Measurements from ENCODE around the gene SLC12A8.

GRCh38 chr3:125072301-125072700, 140.2 kb downstream of the SLC12A8 start:
- TF ChIP-seq, protein P1, sequence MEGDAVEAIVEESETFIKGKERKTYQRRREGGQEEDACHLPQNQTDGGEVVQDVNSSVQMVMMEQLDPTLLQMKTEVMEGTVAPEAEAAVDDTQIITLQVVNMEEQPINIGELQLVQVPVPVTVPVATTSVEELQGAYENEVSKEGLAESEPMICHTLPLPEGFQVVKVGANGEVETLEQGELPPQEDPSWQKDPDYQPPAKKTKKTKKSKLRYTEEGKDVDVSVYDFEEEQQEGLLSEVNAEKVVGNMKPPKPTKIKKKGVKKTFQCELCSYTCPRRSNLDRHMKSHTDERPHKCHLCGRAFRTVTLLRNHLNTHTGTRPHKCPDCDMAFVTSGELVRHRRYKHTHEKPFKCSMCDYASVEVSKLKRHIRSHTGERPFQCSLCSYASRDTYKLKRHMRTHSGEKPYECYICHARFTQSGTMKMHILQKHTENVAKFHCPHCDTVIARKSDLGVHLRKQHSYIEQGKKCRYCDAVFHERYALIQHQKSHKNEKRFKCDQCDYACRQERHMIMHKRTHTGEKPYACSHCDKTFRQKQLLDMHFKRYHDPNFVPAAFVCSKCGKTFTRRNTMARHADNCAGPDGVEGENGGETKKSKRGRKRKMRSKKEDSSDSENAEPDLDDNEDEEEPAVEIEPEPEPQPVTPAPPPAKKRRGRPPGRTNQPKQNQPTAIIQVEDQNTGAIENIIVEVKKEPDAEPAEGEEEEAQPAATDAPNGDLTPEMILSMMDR (IDR thresholded peaks at IDR 0.05 in 8 of 11, conservative IDR thresholded peaks at IDR 0.05 in 3 of 11) = no peak
- TF ChIP-seq POLR2A (IDR thresholded peaks at IDR 0.05) (no peak), POLR2AphosphoS5 (IDR thresholded peaks at IDR 0.05) (no peak)
